HepG2 (cell line): ENCODE measurements around the gene MSI2. TPM values are rescaled to one million over a fixed set of nuclear protein-coding genes. Genes with fewer than 3 reads are reported as not detected.

ENCODE experiments used
- CEBPB ChIP-seq: IDR thresholded peaks from 2 replicates; pipeline ENCODE4 v1.6.1; 2011; ENCODE audit warnings: low read depth, low read length, improper control_type of control experiment, borderline replicate concordance
- CTCF ChIP-seq: sonication (generic); formaldehyde crosslinking; IDR thresholded peaks from 2 replicates; pipeline ENCODE4 v1.5.0; 2020; ENCODE audit warnings: mild to moderate bottlenecking, missing genetic modification reagents, moderate library complexity
- DMTF1 ChIP-seq: sonication (generic); formaldehyde crosslinking; IDR thresholded peaks from 2 replicates; pipeline ENCODE4 v1.4.0; 2020; ENCODE audit warnings: mild to moderate bottlenecking, missing genetic modification reagents
- FOSL1 ChIP-seq: sonication (generic); formaldehyde crosslinking; IDR thresholded peaks from 2 replicates; pipeline ENCODE4 v1.9.0; 2021; ENCODE audit warnings: missing genetic modification reagents, borderline replicate concordance
- FOSL2 ChIP-seq: sonication (generic); formaldehyde crosslinking; IDR thresholded peaks from 2 replicates; pipeline ENCODE4 v1.4.0; 2020; ENCODE audit warnings: missing genetic modification reagents
- HNRNPH1 ChIP-seq: fragments of 200-400 bp; formaldehyde crosslinking; optimal IDR thresholded peaks from 2 replicates; pipeline ENCODE3; 2017; ENCODE audit warnings: mild to moderate bottlenecking, low read depth, low read length
- MBD4 ChIP-seq: IDR thresholded peaks from 2 replicates; pipeline ENCODE4 v1.6.1; 2012; ENCODE audit warnings: low read length, inconsistent platforms, borderline replicate concordance
- MLLT10 ChIP-seq: sonication (generic); formaldehyde crosslinking; IDR thresholded peaks from 2 replicates; pipeline ENCODE4 v1.4.0; 2020; ENCODE audit warnings: missing genetic modification reagents
- MTF1 ChIP-seq: sonication (generic); formaldehyde crosslinking; IDR thresholded peaks from 2 replicates; pipeline ENCODE4 v1.5.0; 2020; ENCODE audit warnings: missing genetic modification reagents
- NCOA2 ChIP-seq: sonication (generic); formaldehyde crosslinking; IDR thresholded peaks from 2 replicates; pipeline ENCODE4 v1.8.0; 2022; ENCODE audit warnings: inconsistent platforms
- PPARG ChIP-seq: conservative IDR thresholded peaks from 2 replicates; pipeline ENCODE4 v1.6.1; 2016; ENCODE audit warnings: missing biosample characterization, missing genetic modification reagents
- PRMT3 ChIP-seq: sonication (generic); formaldehyde crosslinking; IDR thresholded peaks from 2 replicates; pipeline ENCODE4 v1.8.1; 2022; ENCODE audit warnings: low read depth, mild to moderate bottlenecking, moderate library complexity, missing genetic modification reagents, borderline replicate concordance
- SNRNP70 ChIP-seq: fragments of 200-400 bp; formaldehyde crosslinking; IDR thresholded peaks from 2 replicates; pipeline ENCODE4 v1.6.1; 2017; ENCODE audit warnings: mild to moderate bottlenecking, low read depth, low read length, moderate library complexity
- THYN1 ChIP-seq: sonication (generic); formaldehyde crosslinking; IDR thresholded peaks from 2 replicates; pipeline ENCODE4 v1.8.1; 2023; ENCODE audit warnings: low read depth, mild to moderate bottlenecking, moderate library complexity, missing genetic modification reagents, borderline replicate concordance
- ZIK1 ChIP-seq: sonication (generic); formaldehyde crosslinking; IDR thresholded peaks from 2 replicates; pipeline ENCODE4 v1.5.0; 2020; ENCODE audit warnings: mild to moderate bottlenecking, low read depth, missing genetic modification reagents, borderline replicate concordance
- ZNF430 ChIP-seq: sonication (generic); formaldehyde crosslinking; IDR thresholded peaks from 2 replicates; pipeline ENCODE4 v1.9.0; 2021; ENCODE audit warnings: mild to moderate bottlenecking, missing genetic modification reagents
- ZNF44 ChIP-seq: sonication (generic); formaldehyde crosslinking; IDR thresholded peaks from 2 replicates; pipeline ENCODE4 v1.5.1; 2020; ENCODE audit warnings: mild to moderate bottlenecking, missing genetic modification reagents
- ZNF501 ChIP-seq: sonication (generic); formaldehyde crosslinking; IDR thresholded peaks from 2 replicates; pipeline ENCODE4 v1.5.1; 2020; ENCODE audit warnings: mild to moderate bottlenecking, moderate library complexity, missing genetic modification reagents
- ZNF569 ChIP-seq: sonication (generic); formaldehyde crosslinking; IDR thresholded peaks from 2 replicates; pipeline ENCODE4 v1.5.0; 2020; ENCODE audit warnings: mild to moderate bottlenecking, missing genetic modification reagents, moderate library complexity, borderline replicate concordance
- ZNF598 ChIP-seq: sonication (generic); formaldehyde crosslinking; IDR thresholded peaks from 2 replicates; pipeline ENCODE4 v1.5.1; 2020; ENCODE audit warnings: mild to moderate bottlenecking, missing genetic modification reagents, borderline replicate concordance
- ZNF619 ChIP-seq: sonication (generic); formaldehyde crosslinking; IDR thresholded peaks from 2 replicates; pipeline ENCODE4 v1.4.0; 2020; ENCODE audit warnings: mild to moderate bottlenecking, missing genetic modification reagents
- ZNF670 ChIP-seq: sonication (generic); formaldehyde crosslinking; IDR thresholded peaks from 2 replicates; pipeline ENCODE4 v1.8.0; 2022; ENCODE audit warnings: mild to moderate bottlenecking, missing genetic modification reagents, borderline replicate concordance
- ZNF841 ChIP-seq: sonication (generic); formaldehyde crosslinking; IDR thresholded peaks from 2 replicates; pipeline ENCODE4 v1.8.1; 2023; ENCODE audit warnings: missing genetic modification reagents, borderline replicate concordance
- polyA plus RNA-seq, 8 experiments: library from polyadenylated mRNA; depleted of rRNA in 3 of 8; stranded (reverse) in 7 of 8; unstranded in 1 of 8; fragments of >200 nt; fragmentation: Illumina TruSeq in 4 of 8; extraction: Trizol in 4 of 8; gene quantifications; 2 replicates each; pipeline versions ENCODE4 v1.2.1 to v1.2.3, GENCODE V29; 2011 to 2016; ENCODE audit warnings: low read depth in 4 of 8, missing spikeins in 1 of 8, mixed read lengths in 1 of 8; ENCODE audit not compliant: insufficient read depth in 1 of 8
- total RNA-seq, 5 experiments: library from RNA; depleted of rRNA; stranded (reverse); fragments of >200 nt; fragmentation: Illumina TruSeq; extraction: Trizol; gene quantifications; 2 replicates each; pipeline ENCODE4 v1.2.3, GENCODE V29; 2016; ENCODE audit warnings: low read depth in 1 of 5
- TF ChIP-seq, protein P1 (sequence below): IDR thresholded peaks from 2 replicates; pipeline ENCODE4 v1.6.1; 2016; ENCODE audit warnings: mild to moderate bottlenecking, missing biosample characterization, missing genetic modification reagents

The MSI2 gene
- total and polyA plus RNA-seq, 2 of the 13 experiments (the other 11 are each of a cell fraction or from before 2014, with no cell fraction given) = 77.5 to 78.4 TPM

DNA sequence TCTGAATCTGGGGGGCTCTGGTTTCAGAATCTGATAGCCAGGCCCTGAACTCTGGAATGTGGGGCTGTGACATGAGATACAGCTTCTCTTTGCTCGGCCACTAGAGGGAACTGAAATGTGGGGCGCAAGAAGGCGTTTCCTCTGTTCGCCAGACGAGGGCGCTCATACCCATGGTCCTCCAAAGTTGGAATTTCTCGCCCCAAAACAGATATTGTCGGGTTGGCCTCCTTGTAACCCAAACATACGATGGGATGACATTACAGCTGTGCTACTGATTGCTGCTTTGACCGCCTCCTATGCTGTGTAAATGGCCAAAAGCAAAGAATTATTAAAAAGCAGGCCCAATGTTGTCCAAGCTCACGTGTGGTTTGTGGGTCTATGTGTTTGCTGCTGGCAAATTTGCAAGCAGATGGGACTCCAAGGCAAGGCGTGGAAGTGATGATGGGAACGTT lies 13.1 kb upstream of the MSI2 start (continued):
- TF ChIP-seq SNRNP70 = no peak
- TF ChIP-seq PPARG = peak; percentile 55; the same call in 1 of the 2 replicates
- no peak for TF ChIP-seq ZIK1
- TF ChIP-seq PRMT3 (CRISPR knock-in tag) = no peak
- no peak for TF ChIP-seq HNRNPH1
- TF ChIP-seq ZNF501 (CRISPR knock-in tag) = peak; percentile 92
- no peak for TF ChIP-seq MBD4
- TF ChIP-seq FOSL1 (CRISPR knock-in tag) = no peak
- 0 out of 2 replicates have a peak, but pooled peaks have one; percentile 26 for TF ChIP-seq ZNF670 (CRISPR knock-in tag)
- no peak for TF ChIP-seq THYN1
- TF ChIP-seq, protein P1, sequence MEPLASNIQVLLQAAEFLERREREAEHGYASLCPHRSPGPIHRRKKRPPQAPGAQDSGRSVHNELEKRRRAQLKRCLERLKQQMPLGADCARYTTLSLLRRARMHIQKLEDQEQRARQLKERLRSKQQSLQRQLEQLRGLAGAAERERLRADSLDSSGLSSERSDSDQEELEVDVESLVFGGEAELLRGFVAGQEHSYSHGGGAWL (CRISPR knock-in tag) = peak; percentile 59; the same call in 1 of the 2 replicates
- no peak for TF ChIP-seq ZNF44 (CRISPR knock-in tag)
- no peak for TF ChIP-seq NCOA2 (CRISPR knock-in tag)
- TF ChIP-seq DMTF1 = no peak
- TF ChIP-seq ZNF619 (CRISPR knock-in tag) = peak; percentile 87
- TF ChIP-seq FOSL2 (CRISPR knock-in tag) = peak; percentile 52
- TF ChIP-seq MTF1 (CRISPR knock-in tag) = no peak
- TF ChIP-seq MLLT10 = no peak
- TF ChIP-seq ZNF841 (CRISPR knock-in tag) = no peak
- TF ChIP-seq ZNF598 = no peak
- no peak for TF ChIP-seq ZNF569 (CRISPR knock-in tag)
- 0 out of 2 replicates have a peak, but pooled peaks have one; percentile 19 for TF ChIP-seq ZNF430 (CRISPR knock-in tag)
- peak; percentile 99 for TF ChIP-seq CTCF (CRISPR knock-in tag)
- no peak for TF ChIP-seq CEBPB
